Posterior vena cava (tissue), 2 donors: ENCODE measurements around the gene CD55. TPM values are rescaled to one million over a fixed set of nuclear protein-coding genes. Genes with fewer than 3 reads are reported as not detected.
A peak's percentile ranks its signal among the peaks of the same experiment; 100 is the strongest.

Experiments used
- DNase-seq: peaks from one replicate; pipeline ENCODE4 v3.0.0-alpha.2; 2020; ENCODE audit warnings: low spot score
- intact Hi-C, 2 donors: fragments of 100-400 bp; cut with DNase I; formaldehyde crosslinking; loops; one replicate each; pipeline versions ENCODE4 v1.14.1 to v1.14.2; 2022 to 2023
- long read RNA-seq, 2 donors: library from polyadenylated mRNA; unstranded; transcript quantifications; one replicate each; pipeline ENCODE4 v2.0.0, GENCODE V29; 2020 to 2021
- total RNA-seq, 2 donors: library from RNA; stranded (reverse); fragmentation: NEBNext Ultra II Directional; extraction: Animal tissue kit (Norgen Biotek cat#: 25700); gene quantifications; one replicate each; pipeline ENCODE4 v1.2.1, GENCODE V29; 2021
- donor health status: DM: yes; HTN: yes; CAD: no.
- donor health status: DM: yes; HTN: yes; CAD: no.

Gene CD55, protein sequence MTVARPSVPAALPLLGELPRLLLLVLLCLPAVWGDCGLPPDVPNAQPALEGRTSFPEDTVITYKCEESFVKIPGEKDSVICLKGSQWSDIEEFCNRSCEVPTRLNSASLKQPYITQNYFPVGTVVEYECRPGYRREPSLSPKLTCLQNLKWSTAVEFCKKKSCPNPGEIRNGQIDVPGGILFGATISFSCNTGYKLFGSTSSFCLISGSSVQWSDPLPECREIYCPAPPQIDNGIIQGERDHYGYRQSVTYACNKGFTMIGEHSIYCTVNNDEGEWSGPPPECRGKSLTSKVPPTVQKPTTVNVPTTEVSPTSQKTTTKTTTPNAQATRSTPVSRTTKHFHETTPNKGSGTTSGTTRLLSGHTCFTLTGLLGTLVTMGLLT
- total RNA-seq: 10 to 100 TPM; 52.7 to 53.2 TPM
- long read RNA-seq, donor 1, transcript CD55-203 (10 exons, 1,691 nt): minor isoform, 6 of 23 reads
- long read RNA-seq, donor 1, transcript CD55-204 (10 exons, 2,892 nt): major isoform, 10 of 23 reads
- long read RNA-seq, donor 1, partial matches to known transcripts: 1 of 23 reads
- long read RNA-seq, donor 1, other reads (novel, unspliced or antisense): 4 of 23 reads
- long read RNA-seq, donor 2, transcript CD55-204 (10 exons, 2,892 nt): major isoform, 46 of 100 reads
- long read RNA-seq, donor 2, transcript CD55-203 (10 exons, 1,691 nt): minor isoform, 25 of 100 reads
- long read RNA-seq, donor 2, partial matches to known transcripts: 9 of 100 reads
- long read RNA-seq, donor 2, other reads (novel, unspliced or antisense): 16 of 100 reads

GRCh38 chr1:207321079-207321789 is at the start of gene CD55:
Gene CD55 (plus strand): TSS chr1:207321678. CDS start chr1:207321766, 88 bp downstream.
- peak; percentile 99 for DNase-seq
- intact Hi-C loops: loop anchor here in 1 of 2 donors (5.0 kb wide), 1 partner anchor 641 kb away; no protein-coding TSS in a partner anchor

- DNase-seq: no peak
- intact Hi-C loops: no loop called here
Measured at GRCh38 chr1:207274882-207275281, 46.6 kb upstream of the CD55 start.

- intact Hi-C loops: no loop called here
- DNase-seq: no peak
Measured at GRCh38 chr1:207276465-207276864, 45.0 kb upstream of the CD55 start.

DNA sequence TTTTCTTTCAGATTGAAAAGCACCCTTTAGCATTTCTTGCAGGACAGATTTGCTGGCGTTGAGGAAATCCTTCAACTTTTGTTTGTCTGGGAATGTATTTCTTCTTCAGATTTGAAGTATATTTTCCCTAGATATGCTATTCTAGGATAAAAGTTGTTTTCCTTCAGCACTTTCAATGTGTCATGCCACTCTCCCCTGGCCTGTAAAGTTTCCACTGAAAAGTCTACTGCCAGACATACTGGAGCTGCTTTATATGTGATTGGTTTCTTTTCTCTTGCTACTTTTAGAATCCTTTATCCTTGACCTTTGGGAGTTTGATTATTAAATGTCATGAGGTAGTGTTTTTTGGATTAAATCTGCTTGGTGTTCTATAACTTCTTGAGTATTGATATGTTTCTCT is 44.2 kb upstream of the CD55 start:
- DNase-seq: no peak
- intact Hi-C loops: no loop called here

GRCh38 chr1:207279652-207280051 is 41.8 kb upstream of the CD55 start:
- intact Hi-C loops: no loop called here
- no peak for DNase-seq

DNA sequence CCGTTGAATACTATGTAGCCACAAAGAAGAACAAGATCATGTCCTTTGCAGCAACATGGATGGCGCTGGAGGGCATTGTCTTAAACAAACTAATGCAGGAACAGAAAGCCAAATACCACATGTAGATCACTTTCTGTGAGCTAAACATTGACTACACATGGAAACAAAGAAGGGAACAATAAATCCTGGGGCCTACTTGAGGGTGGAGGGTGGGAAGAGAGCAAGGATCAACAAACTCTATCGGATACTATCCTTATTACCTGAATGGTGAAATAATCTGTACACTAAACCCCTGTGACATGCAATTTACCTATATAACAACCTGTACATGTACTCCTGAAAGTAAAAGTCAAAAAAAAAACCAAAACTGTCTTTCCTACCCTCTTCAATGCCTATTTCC is 40.8 kb upstream of the CD55 start:
- DNase-seq: no peak
- intact Hi-C loops: no loop called here

- no peak for DNase-seq
- intact Hi-C loops: no loop called here
Measured at GRCh38 chr1:207282058-207282457, 39.4 kb upstream of the CD55 start.

DNA sequence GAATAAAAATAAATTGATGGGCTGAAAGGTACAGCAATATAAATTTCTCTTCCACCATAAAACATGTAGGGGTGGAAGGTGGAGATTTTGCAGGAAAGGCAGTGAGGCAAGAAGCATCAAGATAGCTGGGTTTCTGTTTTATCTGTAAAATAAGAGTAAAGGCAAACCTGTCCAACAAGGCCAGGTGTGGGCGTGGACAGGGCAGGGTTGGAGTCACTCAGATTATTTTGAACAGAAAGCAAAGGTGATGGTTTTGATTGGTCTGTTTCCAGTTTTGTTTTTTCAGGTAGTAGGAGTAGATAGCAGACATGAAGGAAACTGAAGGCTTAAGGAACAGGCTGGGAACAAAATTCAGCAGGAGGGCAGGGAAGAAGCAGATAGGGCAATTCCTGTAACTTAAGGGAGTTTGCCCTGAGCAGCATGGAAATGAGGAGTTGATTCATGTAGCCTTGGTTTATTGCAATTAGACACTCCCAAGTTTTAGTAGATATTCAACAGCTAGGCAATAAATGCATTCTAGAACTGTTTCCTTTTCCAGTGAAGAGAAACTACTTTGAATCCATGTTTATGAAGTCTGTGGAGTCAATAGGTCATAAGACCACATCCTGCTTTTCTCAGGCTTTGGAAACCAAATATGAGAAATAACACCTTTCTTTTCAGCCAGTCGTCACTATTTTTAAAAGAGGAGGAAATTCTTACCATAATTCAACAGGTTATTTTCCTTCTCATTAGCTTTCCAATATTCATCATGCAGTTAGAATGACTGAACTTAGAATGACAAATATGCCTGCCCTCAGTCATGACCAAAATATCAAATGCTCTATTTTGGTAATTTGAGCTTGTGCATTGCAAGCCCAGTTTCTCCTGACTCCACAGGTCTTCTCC is 38.7 kb upstream of the CD55 start:
- intact Hi-C loops: no loop called here
- DNase-seq: no peak

GRCh38 chr1:207283421-207283820 is 38.1 kb upstream of the CD55 start:
- intact Hi-C loops: no loop called here
- DNase-seq: no peak

- DNase-seq: no peak
- intact Hi-C loops: no loop called here
Measured at GRCh38 chr1:207284209-207284897, 37.1 kb upstream of the CD55 start.

- DNase-seq: no peak
- intact Hi-C loops: no loop called here
Measured at GRCh38 chr1:207286786-207287468, 34.6 kb upstream of the CD55 start.

- DNase-seq: no peak
- intact Hi-C loops: no loop called here
Measured at GRCh38 chr1:207288315-207288714, 33.2 kb upstream of the CD55 start.

DNA sequence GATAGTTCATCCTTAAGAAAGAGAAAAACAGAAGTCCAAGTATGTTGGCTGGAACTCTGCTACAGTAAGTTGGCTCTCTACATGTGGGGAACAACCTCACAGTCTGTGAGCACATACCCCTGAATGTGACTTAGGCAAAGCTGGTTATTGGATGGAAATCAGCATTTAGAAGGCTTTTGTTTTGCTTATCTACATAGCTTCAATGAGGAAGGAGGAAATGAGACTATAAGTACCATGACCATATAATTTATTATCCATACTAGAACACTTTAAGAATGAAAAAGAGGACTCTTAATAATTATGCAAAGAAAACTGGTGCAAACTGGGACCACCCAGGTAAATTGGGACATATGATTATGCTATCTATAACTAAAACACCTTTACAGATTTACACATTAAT is 31.7 kb upstream of the CD55 start:
- no peak for DNase-seq
- intact Hi-C loops: no loop called here

DNA sequence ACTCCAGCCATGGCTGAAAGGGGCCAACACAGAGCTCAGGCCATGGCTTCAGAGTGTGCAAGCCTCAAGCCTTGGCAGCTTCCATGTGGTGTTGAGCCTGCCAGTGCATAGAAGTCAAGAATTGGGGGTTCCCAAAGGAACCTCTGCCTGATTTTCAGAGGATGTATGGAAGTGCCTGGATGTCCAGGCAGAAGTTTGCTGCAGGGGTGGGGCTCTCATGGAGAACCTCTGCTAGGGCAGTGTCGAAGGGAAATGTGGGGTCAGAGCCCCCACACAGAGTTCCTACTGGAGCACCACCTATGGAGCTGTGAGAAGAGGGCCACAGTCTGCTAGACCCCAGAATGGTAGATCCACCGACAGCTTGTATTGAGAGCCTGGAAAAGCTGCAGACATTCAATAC is 29.8 kb upstream of the CD55 start:
- intact Hi-C loops: no loop called here
- DNase-seq: no peak

- intact Hi-C loops: no loop called here
- no peak for DNase-seq
Measured at GRCh38 chr1:207298186-207298585, 23.3 kb upstream of the CD55 start.

DNA sequence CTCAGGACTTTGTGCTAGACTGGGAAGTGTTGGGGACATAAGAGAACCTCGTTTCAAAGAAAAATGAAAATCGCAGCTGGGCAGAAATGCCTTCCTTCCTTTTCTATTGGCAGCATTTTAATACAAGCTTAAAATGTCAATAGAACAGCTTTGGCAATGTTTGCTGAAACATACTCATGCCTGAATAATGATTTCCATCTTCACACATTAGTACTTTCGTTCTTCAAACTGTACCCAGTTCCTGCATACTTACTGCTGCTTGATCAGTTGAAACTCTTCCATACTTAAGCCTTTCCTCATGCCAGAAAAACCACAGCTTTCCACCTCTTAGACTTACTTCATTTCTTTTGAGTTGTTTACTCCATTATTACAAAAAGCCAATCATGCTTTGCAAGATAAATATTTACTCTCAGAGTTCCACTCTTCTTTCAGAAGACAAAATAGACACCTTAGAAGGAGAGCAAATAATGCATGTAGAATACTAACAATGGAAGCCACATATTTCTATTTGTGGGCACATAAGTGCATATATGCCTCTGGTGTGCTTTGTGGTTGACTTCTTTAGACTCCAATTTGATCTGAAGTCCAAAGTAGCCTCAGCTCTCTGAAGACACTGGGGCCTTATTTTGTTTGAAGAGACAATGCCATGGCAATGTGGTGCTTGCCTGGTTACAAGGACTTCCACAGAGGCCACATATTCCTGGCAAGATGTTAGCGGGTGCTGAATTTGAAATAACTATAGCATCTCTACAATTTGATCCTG is 22.7 kb upstream of the CD55 start:
- no peak for DNase-seq
- intact Hi-C loops: no loop called here

DNA sequence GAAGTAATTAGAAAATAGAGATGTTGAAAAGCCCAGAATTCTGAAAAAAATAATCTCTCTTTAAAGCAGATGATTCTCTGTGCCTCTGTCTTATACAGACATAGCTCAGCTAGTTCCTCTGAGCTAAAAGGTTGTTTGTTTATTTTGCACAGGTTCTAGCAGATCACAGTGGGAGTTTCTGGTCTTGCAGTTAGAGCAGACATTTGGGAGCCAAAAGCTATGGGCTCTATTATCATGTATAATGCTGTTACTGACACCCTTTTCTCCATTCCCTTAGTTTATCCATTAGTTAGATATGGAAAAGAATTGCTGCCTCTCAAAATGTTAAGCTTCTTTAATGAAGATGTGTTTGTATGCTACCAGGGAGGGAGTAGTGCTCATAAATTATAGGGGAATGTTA is 20.5 kb upstream of the CD55 start:
- intact Hi-C loops: no loop called here
- DNase-seq: no peak
